ENCODE results near the gene UGGT2.
"Not testable (repeated sequence)": the region's sequence is repeated elsewhere in the genome, so short reads cannot be mapped to it uniquely, and the experiment has no call there.

UGGT2 gene

GRCh38 chr13:96051946-96052345 is 1.3 kb downstream of the UGGT2 start:
- not testable (repeated sequence) for DNase-seq (ENCODE audit: low read depth)

DNA sequence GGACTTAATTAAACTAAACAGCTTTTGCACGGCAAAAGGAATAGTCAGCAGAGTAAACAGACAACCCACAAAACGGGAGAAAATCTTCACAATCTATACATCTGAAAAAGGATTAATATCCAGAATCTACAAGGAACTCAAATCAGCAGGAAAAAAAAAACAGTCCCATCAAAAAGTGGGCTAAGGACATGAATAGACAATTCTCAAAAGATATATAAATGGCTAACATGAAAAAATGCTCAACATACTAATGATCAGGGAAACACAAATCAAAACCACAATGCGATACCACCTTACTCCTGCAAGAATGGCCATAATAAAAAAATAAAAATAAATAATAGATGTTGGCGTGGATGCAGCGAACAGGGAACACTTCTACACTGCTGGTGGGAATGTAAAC is 1.7 kb downstream of the UGGT2 start:
- not testable (repeated sequence) for DNase-seq (ENCODE audit: low read depth)

DNA sequence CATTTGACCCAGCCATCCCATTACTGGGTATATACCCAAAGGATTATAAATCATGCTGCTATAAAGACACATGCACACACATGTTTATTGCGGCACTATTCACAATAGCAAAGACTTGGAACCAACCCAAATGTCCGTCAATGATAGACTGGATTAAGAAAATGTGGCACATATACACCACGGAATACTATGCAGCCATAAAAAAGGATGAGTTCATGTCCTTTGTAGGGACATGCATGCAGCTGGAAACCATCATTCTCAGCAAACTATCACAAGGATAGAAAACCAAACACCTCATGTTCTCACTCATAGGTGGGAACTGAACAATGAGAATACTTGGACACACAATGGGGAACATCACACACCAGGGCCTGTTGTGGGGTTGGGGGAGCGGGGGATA is 2.2 kb downstream of the UGGT2 start:
- DNase-seq (ENCODE audit: low read depth): not testable (repeated sequence)

GRCh38 chr13:96046449-96047126 is 6.6 kb downstream of the UGGT2 start:
- DNase-seq (ENCODE audit: low read depth): not testable (repeated sequence)

DNA sequence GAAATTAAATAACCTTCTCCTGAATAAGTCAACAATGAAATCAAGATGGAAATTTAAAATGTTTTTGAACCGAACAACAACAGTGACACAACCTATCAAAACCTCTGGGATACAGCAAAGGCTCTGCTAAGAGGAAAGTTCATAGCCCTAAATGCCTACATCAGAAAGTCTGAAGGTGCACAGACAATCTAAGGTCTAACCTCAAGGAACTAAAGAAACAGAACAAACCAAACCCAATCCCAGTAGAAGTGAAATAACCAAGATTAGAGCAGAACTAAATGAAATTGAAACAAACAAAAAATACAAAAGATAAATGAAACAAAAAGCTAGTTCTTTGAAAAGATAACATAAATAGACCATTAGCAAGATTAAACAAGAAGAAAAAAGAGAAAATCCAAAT is 9.0 kb downstream of the UGGT2 start:
- DNase-seq (ENCODE audit: low read depth): no peak

DNA sequence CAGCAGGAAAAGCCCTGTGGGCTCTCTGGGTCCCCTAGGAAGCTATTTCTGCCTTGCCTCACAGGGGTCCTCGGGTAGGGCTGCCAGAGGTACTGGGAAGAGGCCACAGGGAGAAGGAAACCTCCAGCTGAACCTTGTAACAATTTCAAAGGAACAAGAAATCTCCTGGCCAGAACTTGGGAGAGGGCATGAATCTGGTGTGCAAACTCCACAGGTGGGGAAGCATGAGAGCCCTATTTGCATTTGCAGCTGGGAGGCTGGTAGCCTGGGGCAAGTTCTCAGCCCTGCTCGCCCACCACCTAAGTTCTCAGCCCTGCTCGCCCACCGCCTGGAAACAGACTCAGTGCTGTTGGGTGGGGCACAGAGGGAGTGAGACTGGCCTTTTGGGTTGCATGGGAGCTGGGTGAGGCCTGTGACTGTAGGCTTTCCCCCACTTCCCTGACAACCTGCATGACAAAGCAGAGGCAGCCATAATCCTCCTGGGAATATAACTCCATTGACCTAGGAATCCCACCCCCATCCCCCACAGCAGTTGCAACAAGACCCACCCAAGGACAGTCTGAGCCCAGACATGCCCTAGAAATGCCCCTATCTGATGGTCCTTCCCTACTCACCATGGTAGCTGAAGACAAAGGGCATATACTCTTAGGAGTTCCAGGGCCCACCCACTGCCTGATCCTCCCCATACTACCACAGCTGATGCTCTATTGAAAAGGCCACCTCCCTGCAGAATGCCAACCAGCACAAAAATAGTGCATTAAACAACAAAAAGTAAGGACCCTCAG is 11.7 kb downstream of the UGGT2 start:
- DNase-seq (ENCODE audit: low read depth): no peak

GRCh38 chr13:96036515-96036914 is 16.7 kb downstream of the UGGT2 start:
- no peak for DNase-seq (ENCODE audit: low read depth)

DNA sequence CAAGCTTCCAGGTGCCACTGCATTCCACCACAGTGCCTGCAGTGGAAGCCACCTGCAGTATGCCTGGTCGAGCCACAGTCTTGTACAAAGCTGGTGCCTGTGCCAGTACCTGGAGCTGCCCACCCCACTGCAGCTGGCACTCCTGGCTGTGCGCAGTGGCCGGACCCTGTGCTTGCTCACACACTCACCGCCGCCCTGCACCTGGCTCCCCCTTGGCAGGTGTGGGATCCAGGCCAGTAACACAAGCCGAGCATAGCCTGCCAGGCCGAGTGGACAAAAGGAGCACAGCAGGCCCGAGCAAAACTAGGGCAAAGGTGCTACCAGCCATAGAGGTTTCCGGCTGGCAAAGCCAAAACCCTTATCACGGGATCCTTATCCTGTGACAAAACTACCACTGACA is 18.5 kb downstream of the UGGT2 start:
- DNase-seq (ENCODE audit: low read depth): no peak

DNA sequence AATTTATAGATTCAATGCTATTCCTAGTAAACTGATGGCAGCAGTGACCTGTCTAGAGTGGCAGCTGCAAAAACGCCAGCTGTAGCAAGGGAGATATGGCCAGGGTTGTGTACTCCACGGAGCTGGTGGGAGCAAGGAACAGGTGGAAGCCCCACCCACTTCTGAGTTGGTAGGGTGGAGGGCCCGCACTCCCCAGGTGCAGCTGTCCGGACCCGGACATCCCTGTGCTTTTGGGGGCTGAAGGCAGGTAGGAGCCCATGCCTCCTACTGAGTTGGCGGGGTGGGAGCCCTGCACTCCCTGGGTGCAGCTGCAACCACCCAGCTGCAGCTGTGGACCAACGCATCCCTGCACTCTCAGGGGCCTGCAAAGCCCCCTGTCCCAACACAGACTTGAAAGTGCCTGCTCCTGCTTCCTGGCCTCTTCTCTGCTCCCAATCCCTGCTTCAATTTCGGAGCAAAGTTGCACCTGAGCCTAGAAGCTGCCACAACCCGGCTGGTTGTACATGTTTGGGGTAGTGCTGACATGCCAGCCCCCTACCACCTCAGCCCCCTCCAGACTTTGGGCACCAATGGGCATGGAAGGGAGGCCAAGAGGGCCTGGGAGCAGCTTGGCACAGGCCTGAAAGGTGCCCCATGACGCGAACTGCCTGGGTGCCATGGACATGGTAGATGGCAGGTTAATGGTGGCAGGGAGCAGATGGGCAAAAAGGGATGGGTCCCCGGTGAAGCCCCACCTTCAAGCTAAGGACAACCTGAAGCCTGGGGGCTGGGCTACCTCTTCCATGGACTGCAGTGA is 19.8 kb downstream of the UGGT2 start:
- DNase-seq (ENCODE audit: low read depth): no peak

DNA sequence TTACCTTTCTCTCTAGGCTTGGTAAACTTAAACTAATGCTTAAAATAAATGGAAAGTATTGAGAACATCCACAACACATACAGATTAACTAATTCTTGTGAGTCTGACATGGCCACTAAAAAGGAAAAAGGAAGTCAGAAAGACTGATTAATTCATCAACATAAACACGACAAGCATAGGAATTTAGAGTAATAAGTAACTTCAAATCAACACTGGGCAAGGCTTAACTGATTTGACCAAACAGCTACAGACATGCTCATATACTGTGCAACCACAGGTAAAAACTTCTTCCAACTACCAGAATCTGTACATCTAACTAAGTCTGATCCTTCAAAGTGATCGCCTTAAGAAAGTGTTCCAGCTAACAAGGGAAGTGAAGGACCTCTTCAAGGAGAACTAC is 20.5 kb downstream of the UGGT2 start:
- DNase-seq (ENCODE audit: low read depth): no peak

DNA sequence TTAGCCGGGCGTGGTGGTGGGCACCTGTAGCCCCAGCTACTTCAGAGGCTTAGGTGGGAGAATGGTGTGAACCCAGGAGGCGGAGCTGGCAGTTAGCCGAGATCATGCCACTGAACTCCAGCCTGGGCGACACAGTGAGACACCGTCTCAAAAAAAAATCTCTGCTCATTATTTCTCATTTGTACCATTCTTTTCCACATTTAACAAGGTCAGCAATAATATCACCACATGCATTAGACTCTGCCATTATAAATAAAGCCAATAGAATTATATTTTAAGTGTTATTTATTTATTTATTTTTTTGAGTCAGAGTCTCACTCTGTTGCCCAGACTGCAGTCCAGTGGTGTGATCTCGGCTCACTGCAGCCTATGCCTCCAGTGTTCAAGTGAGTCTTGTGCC is 24.2 kb downstream of the UGGT2 start:
- DNase-seq (ENCODE audit: low read depth): no peak

DNA sequence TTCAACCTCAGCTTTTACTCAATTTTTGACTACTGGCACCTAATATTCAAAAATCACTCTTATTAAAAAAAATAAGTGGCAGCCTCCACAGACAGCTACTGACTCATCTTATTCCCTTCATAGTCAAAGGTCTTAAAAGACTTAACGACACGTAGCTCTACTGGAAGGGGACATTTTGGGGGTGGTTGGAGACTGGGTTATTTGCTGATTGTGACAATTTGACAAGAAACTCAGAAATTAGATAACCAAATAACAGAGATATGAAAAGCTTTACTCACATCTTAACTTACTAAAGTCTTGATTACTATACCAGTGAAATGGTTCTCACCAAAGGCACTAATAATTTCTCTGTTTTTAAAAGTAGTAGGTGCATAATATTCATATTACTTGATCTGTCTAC is 25.7 kb downstream of the UGGT2 start:
- no peak for DNase-seq (ENCODE audit: low read depth)

DNA sequence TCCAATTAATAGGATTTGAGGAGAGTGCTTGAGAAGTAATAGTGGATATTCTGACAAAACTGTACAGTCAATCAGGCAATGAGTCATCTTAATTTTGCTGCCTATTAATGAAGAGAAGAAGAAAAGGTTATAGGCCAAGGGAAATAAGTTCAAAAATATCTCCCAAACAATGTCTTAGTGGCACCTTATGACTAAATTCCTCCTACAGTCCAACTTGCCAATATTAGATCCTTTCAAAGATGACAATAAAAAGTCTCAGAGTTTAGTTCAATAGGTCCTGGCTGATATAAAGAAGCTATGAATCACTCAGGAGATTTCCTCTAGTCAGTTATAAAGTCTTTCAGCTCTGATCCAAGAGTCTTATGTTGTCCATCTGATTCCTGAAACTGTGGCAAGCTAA is 27.9 kb downstream of the UGGT2 start:
- no peak for DNase-seq (ENCODE audit: low read depth)

DNA sequence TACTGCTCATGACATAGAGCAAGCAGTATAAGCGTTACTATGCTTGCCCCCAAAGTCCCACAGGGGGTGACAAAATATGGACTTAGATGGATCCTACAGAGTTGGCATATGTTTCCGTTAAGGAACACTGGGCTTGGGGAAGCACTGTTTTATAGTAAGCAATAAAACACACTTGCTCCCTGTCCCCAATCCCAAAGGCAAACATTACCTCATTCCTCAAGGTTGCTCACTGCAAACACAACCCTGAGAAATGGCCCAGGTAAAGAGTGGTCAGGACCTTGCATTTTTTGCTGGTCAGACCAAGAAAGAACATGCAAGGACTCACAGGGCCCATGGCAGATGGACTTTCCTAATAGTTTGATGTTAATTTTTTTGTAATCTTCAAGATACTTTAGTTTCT is 32.3 kb downstream of the UGGT2 start:
- DNase-seq (ENCODE audit: low read depth): no peak

GRCh38 chr13:96020155-96020575 is 33.0 kb downstream of the UGGT2 start:
- DNase-seq (ENCODE audit: low read depth): peak; percentile 68

DNA sequence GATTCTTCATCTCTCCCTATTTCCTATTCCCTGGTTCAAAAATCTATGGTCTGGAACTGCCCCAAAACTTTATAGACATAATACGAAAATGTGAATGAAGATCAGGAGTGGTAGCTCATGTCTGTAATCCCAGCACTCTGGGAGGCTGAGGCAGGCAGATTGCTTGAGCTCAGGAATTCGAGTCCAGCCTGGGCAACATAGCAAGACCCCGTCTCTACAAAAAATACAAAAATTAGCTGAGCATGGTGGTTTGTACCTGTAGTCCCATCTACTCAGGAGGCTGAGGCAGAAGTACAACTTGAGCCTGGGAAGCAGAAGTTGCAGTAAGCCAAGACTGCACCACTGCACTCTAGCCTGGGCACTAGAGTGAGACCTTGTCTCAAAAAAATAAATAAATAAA is 35.1 kb downstream of the UGGT2 start:
- DNase-seq (ENCODE audit: low read depth): no peak

DNA sequence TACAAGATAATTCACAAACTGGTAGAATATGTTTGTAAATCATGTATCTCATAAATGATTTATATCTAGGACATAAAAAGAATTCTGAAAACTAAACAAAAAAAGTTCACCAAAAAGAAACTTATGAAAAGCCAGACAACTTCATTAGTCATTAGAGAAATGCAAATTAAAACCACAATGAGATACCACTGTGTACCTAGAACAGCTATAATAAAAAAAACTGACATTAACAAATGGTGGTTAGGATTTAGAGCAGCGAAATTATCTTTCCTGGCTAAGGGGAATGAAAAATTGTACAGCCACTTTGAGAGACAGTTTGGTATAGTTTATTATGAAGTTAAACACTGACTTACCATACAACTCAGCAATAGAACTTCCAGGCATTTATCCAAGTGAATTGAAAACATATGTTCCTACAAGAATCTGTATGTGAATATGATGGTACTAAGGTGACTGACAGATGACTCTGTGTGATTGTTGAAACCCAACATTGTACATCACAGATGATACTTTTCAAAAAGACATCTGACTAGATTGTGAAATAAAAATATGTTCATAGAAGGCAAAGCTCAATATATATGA is 41.8 kb downstream of the UGGT2 start:
- peak; percentile 60 for DNase-seq (ENCODE audit: low read depth)

DNA sequence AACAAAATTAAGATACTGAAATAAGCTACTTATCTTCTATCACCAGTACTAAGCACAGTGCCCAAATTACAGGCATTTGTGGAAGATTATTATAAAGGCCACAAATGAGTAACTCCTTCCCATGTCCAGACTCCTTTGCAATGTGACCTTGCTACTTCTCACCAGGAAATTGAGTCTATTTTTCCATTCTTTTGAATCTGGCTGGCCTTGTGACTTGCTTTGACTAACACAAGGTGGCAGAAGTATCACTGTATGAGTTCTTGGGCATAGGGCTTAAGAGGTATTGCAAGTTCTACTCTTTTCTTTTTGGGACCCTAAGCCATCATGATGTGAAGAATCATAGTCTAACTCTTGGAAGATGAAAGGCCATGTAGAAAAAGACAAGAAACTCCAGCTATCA is 49.9 kb downstream of the UGGT2 start:
- no peak for DNase-seq (ENCODE audit: low read depth)

DNA sequence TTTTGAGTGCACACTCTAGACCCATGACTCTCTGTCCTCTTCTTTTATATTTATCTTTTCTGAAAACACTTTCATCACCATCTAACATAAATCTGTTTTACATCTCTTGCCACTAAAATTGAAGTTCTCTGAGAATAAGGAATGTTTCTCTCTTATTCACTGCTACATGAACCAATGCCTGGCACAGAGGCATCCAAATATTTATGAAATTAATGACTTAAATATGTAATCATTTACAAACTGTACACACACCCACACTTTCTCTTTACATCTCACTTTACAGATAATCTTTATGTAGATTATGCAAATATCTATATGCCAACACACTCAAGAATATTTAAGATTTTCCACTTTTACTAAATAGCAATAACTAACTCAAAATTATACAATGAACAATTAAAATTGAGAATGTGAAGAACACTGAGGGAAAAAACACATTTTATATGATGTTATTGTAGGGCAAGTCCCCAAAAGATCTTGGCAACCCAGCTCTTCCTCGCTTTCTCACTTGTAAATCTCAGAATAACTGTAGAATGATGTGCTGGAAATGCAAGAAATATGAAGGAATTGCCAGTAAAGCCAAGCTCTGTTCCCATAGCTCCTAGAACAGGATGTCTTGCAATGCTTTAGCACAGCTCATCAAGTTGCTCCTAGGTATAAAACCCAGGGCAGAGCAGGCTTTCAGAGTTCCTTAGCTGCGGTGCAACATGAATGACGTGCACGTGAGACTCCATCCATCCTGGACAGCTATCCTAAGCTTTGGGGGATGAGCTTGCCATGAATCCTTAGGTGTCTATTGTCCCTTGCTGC is 50.7 kb downstream of the UGGT2 start:
- no peak for DNase-seq (ENCODE audit: low read depth)

DNA sequence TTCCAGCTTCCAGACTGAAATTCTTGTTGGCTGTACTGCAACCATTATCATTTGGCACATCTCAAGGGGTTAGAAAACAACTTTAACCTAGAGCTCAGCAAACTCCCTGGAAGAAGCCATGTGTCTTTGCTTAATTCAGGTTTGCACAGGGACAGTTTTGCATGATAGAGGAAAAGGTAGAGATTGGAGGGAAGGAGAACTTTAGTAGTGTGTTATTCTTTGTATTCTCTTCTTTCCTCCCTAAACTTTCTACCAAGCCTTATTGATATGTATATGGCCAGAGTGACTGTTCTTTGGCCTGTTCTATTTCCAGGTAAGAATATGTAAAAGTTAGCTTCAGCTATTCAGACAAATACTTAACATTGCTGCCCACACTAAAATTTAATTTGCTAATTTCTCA is 53.1 kb downstream of the UGGT2 start:
- DNase-seq (ENCODE audit: low read depth): no peak

DNA sequence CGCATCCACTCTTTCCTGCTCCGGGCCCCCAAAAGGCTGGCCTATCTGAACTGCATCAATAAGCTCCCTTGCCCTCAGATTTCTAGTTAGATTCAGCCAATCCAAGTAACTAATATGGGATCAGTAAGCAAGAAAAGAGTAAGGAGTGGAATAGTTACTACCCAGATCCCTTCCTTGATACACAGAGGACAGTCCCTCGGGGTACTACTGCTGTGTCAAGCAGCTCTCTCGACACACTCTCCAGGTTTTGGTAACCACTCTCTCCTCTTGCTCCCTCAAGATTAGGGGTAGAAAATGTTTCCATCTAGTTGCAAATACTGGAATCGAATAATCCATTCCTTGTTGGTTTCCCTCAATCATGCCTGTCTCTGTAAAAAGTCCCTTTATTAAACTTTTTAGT is 65.4 kb downstream of the UGGT2 start:
- DNase-seq (ENCODE audit: low read depth): no peak

DNA sequence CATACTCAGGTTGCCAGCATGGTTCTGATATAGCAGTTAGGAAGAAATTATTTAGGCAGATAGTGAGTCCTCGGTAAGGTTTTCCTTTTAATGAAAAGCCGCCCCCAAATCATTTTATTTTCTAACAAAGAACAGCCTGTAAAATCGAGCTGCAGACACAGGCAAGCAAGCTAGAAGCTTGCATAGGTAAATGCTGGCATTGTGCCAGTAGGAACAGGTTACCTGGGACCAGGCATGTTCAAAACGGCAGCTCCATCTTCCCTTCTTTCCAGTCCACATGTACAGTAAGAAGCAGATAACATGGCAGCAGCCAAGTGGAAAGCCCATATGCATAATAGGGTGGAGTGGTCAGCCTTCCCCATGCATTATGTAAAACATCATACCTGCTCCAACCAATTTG is 71.1 kb downstream of the UGGT2 start:
- no peak for DNase-seq (ENCODE audit: low read depth)
